BLaER1 (cell line): Measurements from ENCODE around the gene PTPN21.

Experiments
- H3K27ac ChIP-seq: shearing (Covaris generic); formaldehyde crosslinking; 2 replicates; pipeline ENCODE4 v1.8.1; 2022
- H3K27me3 ChIP-seq: shearing (Covaris generic); formaldehyde crosslinking; 2 replicates; pipeline ENCODE4 v1.8.1; 2022
- H3K36me3 ChIP-seq: shearing (Covaris generic); formaldehyde crosslinking; 2 replicates; pipeline ENCODE4 v1.8.1; 2022
- H3K4me1 ChIP-seq: shearing (Covaris generic); formaldehyde crosslinking; 2 replicates; pipeline ENCODE4 v1.8.1; 2022
- H3K4me2 ChIP-seq: shearing (Covaris generic); formaldehyde crosslinking; 2 replicates; pipeline ENCODE4 v1.8.1; 2022
- H3K4me3 ChIP-seq: shearing (Covaris generic); formaldehyde crosslinking; 2 replicates; pipeline ENCODE4 v1.8.1; 2022
- H3K9ac ChIP-seq: shearing (Covaris generic); formaldehyde crosslinking; 2 replicates; pipeline ENCODE4 v1.8.1; 2022
- H3K9me3 ChIP-seq: shearing (Covaris generic); formaldehyde crosslinking; 2 replicates; pipeline ENCODE4 v1.8.1; 2022
- H4K20me1 ChIP-seq: shearing (Covaris generic); formaldehyde crosslinking; 2 replicates; pipeline ENCODE4 v1.8.1; 2022
- Cebpa-rat ChIP-seq: shearing (Covaris generic); IDR thresholded peaks from 2 replicates; pipeline ENCODE4 v1.8.1; 2022

Gene PTPN21

GRCh38 chr14:88584451-88584850 lies 29.6 kb upstream of the PTPN21 start:
- TF ChIP-seq Cebpa-rat = no peak
- no peak overlapping the region for H3K9ac ChIP-seq
- peaks cover 95% of the 10 kb centered on the region for H3K36me3 ChIP-seq
- no peak overlapping the region for H3K27ac ChIP-seq
- no peaks in the 10 kb centered on the region for H3K9me3 ChIP-seq
- H3K27me3 ChIP-seq = no peaks in the 10 kb centered on the region
- H3K4me3 ChIP-seq = no peak overlapping the region
- H4K20me1 ChIP-seq = peaks cover 25% of the 10 kb centered on the region
- no peak overlapping the region for H3K4me2 ChIP-seq
- H3K4me1 ChIP-seq = no peaks in the 10 kb centered on the region

GRCh38 chr14:88576222-88576621 lies 21.4 kb upstream of the PTPN21 start:
- TF ChIP-seq Cebpa-rat = no peak
- Histone ChIP-seq H3K27ac (no peak overlapping the region), H3K4me1 (no peaks in the 10 kb centered on the region), H3K36me3 (peaks cover 100% of the 10 kb centered on the region), H3K27me3 (no peaks in the 10 kb centered on the region), H3K4me3 (no peak overlapping the region), H3K9ac (no peak overlapping the region), H4K20me1 (no peaks in the 10 kb centered on the region), H3K4me2 (no peak overlapping the region), H3K9me3 (no peaks in the 10 kb centered on the region)

DNA sequence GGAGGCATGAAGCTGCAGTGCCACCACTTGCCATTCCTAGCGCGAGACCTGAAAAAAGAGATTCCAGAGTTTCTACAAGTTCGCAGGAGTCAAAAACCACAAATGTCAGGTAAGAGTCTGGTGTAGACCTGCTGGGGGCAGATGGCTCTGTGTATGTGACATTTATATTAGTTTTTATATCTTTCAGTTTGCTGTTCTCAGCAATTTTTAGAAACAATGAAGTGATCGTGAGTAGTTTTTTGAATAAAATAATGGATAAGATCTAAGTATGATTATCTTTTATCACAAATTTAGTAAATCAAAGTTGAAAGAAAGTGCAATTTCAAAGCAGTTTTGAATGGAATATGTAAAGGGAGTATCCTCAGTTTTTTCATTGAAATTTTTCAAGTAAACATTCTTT lies 17.3 kb upstream of the PTPN21 start:
- Histone ChIP-seq H3K9ac (no peak overlapping the region), H3K4me3 (no peak overlapping the region), H3K27ac (no peak overlapping the region), H3K36me3 (peaks cover 98% of the 10 kb centered on the region), H3K4me1 (no peaks in the 10 kb centered on the region), H4K20me1 (0 out of 2 replicates have a peak, but pooled peaks cover 16% of the 10 kb centered on the region), H3K9me3 (no peaks in the 10 kb centered on the region; the same call in 1 of the 2 replicates), H3K4me2 (no peak overlapping the region), H3K27me3 (no peaks in the 10 kb centered on the region)
- no peak for TF ChIP-seq Cebpa-rat

GRCh38 chr14:88568196-88568595 lies 13.4 kb upstream of the PTPN21 start:
- Histone ChIP-seq H3K9me3 (no peaks in the 10 kb centered on the region; the same call in 1 of the 2 replicates), H3K36me3 (peaks cover 65% of the 10 kb centered on the region), H3K4me3 (no peak overlapping the region), H4K20me1 (peaks cover 39% of the 10 kb centered on the region), H3K9ac (no peak overlapping the region), H3K4me2 (no peak overlapping the region), H3K27ac (no peak overlapping the region), H3K27me3 (no peaks in the 10 kb centered on the region), H3K4me1 (peaks cover 13% of the 10 kb centered on the region)
- TF ChIP-seq Cebpa-rat = no peak

GRCh38 chr14:88565427-88565826 lies 10.6 kb upstream of the PTPN21 start:
- H3K4me1 ChIP-seq = peaks cover 18% of the 10 kb centered on the region

GRCh38 chr14:88563845-88564244 lies 9.0 kb upstream of the PTPN21 start:
- H3K9me3 ChIP-seq = no peaks in the 10 kb centered on the region; the same call in 1 of the 2 replicates
- TF ChIP-seq Cebpa-rat = no peak
- no peaks in the 10 kb centered on the region for H3K27me3 ChIP-seq
- H3K4me1 ChIP-seq = peaks cover 18% of the 10 kb centered on the region
- peaks cover 25% of the 10 kb centered on the region for H4K20me1 ChIP-seq
- peak overlapping the region; percentile 94 for H3K9ac ChIP-seq
- peaks cover 22% of the 10 kb centered on the region for H3K36me3 ChIP-seq
- no peak overlapping the region for H3K27ac ChIP-seq
- H3K4me2 ChIP-seq = peak overlapping the region; percentile 84
- H3K4me3 ChIP-seq = peak overlapping the region; percentile 97

More at GRCh38 chr14:88565427-88565826, 10.6 kb upstream of the PTPN21 start:
- H3K27me3 ChIP-seq = no peaks in the 10 kb centered on the region
- H3K36me3 ChIP-seq = peaks cover 37% of the 10 kb centered on the region
- no peak overlapping the region for H3K4me2 ChIP-seq
- no peak for TF ChIP-seq Cebpa-rat
- no peak overlapping the region for H3K4me3 ChIP-seq
- no peak overlapping the region for H3K9ac ChIP-seq
- H3K9me3 ChIP-seq = no peaks in the 10 kb centered on the region; the same call in 1 of the 2 replicates
- peaks cover 39% of the 10 kb centered on the region for H4K20me1 ChIP-seq
- H3K27ac ChIP-seq = no peak overlapping the region

- Histone ChIP-seq H3K4me1 (peaks cover 18% of the 10 kb centered on the region), H3K27me3 (no peaks in the 10 kb centered on the region), H3K9ac (peak within 1 kb of the TSS; percentile 94), H3K27ac (peak within 1 kb of the TSS; percentile 91), H4K20me1 (peaks cover 23% of the 10 kb centered on the region), H3K9me3 (no peaks in the 10 kb centered on the region; the same call in 1 of the 2 replicates), H3K4me2 (peak within 1 kb of the TSS; percentile 84), H3K4me3 (peak within 1 kb of the TSS; percentile 97), H3K36me3 (peaks cover 14% of the 10 kb centered on the region)
- no peak for TF ChIP-seq Cebpa-rat
These were observed 8.3 kb upstream of the PTPN21 start, which contains the start of gene ZC3H14 for GRCh38 chr14:88562831-88563686. Gene ZC3H14 (plus strand): TSS chr14:88563037. CDS start chr14:88563134, 97 bp downstream.

GRCh38 chr14:88562532-88562830 lies 7.7 kb upstream of the PTPN21 start:
- Histone ChIP-seq H3K4me3 (peak overlapping the region; percentile 97), H3K4me1 (peaks cover 22% of the 10 kb centered on the region), H3K36me3 (peaks cover 9% of the 10 kb centered on the region), H3K9ac (peak overlapping the region; percentile 94; the same call in 1 of the 2 replicates), H3K9me3 (no peaks in the 10 kb centered on the region), H3K27ac (no peak overlapping the region), H3K4me2 (peak overlapping the region; percentile 75), H3K27me3 (no peaks in the 10 kb centered on the region), H4K20me1 (peaks cover 23% of the 10 kb centered on the region)
- TF ChIP-seq Cebpa-rat = no peak

GRCh38 chr14:88559852-88560251 lies 5.0 kb upstream of the PTPN21 start:
- peaks cover 14% of the 10 kb centered on the region for H4K20me1 ChIP-seq
- no peak overlapping the region for H3K4me2 ChIP-seq
- no peak overlapping the region for H3K9ac ChIP-seq
- no peak overlapping the region for H3K4me3 ChIP-seq
- H3K4me1 ChIP-seq = peaks cover 34% of the 10 kb centered on the region
- no peaks in the 10 kb centered on the region for H3K36me3 ChIP-seq
- peaks cover 20% of the 10 kb centered on the region for H3K27me3 ChIP-seq
- H3K9me3 ChIP-seq = 0 out of 2 replicates have a peak, but pooled peaks cover under 1% of the 10 kb centered on the region
- H3K27ac ChIP-seq = no peak overlapping the region
- no peak for TF ChIP-seq Cebpa-rat

DNA sequence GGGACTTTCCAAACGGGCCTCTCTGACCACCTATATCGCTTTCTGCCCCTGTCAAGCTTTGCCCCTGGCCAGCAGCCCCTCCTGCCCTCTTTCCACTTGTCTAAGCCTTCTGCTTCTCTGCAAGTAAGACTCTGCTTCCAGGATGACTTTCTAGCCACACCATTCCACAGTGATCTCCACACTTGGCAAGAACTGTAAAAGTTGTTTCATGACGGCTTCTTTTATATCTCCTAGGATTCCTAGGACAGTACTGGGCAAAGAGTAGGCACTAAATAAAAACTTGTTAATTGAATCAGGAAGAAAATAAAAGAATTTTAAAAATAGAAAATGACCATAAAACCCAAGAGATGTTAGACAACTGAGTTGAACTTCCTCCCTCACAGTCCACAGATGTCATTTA lies 1.8 kb upstream of the PTPN21 start:
- peaks cover 20% of the 10 kb centered on the region for H3K4me1 ChIP-seq
- no peaks in the 10 kb centered on the region for H3K36me3 ChIP-seq
- H3K4me3 ChIP-seq = no peak overlapping the region
- H3K4me2 ChIP-seq = peak overlapping the region; percentile 42
- TF ChIP-seq Cebpa-rat = no peak
- peaks cover 52% of the 10 kb centered on the region for H3K27me3 ChIP-seq
- peaks cover 15% of the 10 kb centered on the region for H3K9me3 ChIP-seq
- H4K20me1 ChIP-seq = peaks cover 7% of the 10 kb centered on the region; the same call in 1 of the 2 replicates
- H3K9ac ChIP-seq = no peak overlapping the region
- H3K27ac ChIP-seq = no peak overlapping the region
